AG09319 (cell line): ENCODE results near the gene RASA1.

Source experiments
- DNase-seq: peaks from one replicate; pipeline ENCODE4 v3.0.0-alpha.2; 2010; ENCODE audit warnings: low read depth; ENCODE audit errors: extremely low read depth
- TF ChIP-seq, protein P1 (sequence below): IDR thresholded peaks from 2 replicates; pipeline ENCODE4 v1.5.1; 2011; ENCODE audit warnings: low read depth, mild to moderate bottlenecking, inconsistent platforms, low read length, moderate library complexity

Gene RASA1

DNA sequence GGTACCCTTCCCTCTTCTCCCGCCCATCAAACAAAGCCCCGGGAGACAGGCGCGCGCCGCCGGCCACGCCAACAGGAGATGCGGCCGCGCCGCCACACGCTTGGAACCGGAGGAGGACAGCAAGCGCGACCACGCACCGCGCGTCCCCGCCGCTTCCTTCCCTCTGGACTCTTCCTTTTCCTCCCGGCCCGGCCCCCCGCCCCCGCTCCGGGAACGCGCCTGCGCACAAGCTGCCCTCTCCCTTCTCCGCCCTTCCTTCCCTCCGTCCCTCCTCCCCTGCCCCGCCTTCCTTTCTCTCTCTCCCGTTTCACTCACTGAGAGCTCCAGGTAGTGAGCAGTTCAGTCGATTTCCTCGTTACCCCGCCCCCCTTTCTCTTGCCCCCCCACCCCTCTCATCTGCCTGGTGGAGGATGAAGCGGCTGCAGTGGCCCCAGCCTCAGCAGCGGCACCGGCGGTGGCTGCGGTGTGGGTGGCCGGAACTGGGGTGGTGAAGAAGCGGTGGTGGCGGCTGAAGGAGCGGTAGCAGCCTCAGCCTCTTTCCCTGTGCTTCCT is at the start of gene RASA1:
TSS of gene RASA1 (plus strand) at position 310 of the 552 bp plus-strand sequence. CDS start 569 bp downstream, outside the sequence.
- TF ChIP-seq, protein P1, sequence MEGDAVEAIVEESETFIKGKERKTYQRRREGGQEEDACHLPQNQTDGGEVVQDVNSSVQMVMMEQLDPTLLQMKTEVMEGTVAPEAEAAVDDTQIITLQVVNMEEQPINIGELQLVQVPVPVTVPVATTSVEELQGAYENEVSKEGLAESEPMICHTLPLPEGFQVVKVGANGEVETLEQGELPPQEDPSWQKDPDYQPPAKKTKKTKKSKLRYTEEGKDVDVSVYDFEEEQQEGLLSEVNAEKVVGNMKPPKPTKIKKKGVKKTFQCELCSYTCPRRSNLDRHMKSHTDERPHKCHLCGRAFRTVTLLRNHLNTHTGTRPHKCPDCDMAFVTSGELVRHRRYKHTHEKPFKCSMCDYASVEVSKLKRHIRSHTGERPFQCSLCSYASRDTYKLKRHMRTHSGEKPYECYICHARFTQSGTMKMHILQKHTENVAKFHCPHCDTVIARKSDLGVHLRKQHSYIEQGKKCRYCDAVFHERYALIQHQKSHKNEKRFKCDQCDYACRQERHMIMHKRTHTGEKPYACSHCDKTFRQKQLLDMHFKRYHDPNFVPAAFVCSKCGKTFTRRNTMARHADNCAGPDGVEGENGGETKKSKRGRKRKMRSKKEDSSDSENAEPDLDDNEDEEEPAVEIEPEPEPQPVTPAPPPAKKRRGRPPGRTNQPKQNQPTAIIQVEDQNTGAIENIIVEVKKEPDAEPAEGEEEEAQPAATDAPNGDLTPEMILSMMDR: no peak
- peak; percentile 77 for DNase-seq

DNA sequence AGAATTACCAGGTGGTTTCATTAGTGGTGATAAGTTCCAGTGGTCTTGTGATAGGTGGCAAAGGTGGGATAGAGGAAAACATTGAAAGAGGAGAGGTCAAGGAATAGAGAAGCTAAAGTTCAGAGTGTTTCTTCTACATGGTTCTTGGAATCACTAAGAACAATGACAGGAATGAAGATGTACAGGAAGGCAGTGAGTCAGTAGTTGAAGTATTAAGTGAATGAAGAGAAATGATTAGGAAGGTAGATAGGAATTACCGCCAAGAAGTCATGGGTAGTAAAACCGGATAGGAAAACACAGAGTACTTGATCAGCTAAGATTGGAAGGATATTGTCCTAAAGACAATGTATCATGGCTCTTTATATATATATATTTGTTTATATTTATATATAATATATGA is 37.9 kb upstream of the RASA1 start:
- TF ChIP-seq, protein P1: no peak
- no peak for DNase-seq

DNA sequence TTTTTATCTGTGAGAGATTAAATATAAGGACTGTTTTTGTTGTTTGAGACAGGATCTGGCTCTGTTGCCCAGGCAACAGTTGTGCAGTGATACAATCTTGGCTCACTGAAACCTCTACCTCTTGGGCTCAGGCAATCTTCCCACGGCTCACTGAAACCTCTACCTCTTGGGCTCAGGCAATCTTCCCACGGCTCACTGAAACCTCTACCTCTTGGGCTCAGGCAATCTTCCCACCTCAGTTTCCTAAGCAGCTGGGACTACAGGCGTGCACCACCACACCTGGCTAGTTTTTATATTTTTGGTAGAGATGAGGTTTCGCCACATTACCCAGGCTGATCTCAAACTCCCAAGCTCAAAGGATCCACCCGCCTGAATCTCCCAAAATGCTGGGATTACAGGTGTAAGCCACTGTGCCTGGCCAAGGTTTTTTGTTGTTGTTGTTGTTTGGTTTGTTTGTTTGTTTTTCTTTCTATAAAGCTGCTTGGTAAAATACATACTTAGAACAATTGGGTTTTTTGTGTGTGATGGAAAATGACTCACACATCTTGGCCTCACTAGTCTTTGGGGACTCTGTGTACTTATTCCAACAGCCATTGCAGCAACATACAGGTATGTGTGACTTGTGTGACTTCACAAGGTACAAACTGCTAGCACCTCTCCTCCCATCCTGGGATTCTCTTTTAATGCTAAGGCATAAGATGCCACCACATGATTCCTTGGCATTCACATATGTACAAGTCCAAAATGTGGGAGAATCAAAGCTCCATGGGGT is 36.5 kb upstream of the RASA1 start:
- no peak for DNase-seq
- TF ChIP-seq, protein P1: no peak

DNA sequence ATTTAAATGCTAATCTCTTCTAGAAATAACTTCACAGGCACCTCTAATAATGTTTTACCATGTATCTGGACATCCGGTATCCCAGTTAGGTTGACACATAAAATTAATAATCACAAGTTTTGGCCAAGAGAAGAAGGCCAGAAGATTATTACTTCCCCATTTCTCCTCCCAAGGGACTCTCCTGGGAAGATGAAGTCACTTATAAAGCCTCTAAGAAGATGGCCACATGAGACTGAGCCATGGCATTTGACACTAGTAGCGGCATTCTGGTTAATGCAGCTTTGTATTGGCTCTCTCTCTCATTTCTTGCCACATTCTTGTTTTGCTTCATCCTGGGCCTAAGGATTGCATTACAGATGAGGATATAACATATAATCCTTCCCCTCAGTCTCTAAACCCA is 34.5 kb upstream of the RASA1 start:
- TF ChIP-seq, protein P1: no peak
- DNase-seq: no peak

DNA sequence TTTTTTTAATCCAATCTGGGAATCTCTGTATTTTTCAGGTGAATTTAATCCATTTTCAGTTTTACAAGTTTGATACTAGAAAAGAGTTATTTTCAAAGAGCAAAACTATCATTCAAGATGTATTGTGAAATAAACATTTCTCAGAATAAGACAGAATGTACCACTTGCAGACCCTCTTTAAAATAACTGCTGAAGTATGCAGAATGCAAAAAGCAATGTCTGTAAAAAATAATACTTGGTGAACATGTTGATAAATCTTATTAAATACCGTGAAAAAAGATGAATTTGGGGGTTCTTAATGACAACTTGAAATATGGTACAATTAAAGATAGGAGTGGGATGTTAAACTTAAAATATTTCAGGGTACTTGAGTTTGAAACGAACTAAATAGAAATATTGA is 26.1 kb upstream of the RASA1 start:
- TF ChIP-seq, protein P1: no peak
- DNase-seq: no peak

DNA sequence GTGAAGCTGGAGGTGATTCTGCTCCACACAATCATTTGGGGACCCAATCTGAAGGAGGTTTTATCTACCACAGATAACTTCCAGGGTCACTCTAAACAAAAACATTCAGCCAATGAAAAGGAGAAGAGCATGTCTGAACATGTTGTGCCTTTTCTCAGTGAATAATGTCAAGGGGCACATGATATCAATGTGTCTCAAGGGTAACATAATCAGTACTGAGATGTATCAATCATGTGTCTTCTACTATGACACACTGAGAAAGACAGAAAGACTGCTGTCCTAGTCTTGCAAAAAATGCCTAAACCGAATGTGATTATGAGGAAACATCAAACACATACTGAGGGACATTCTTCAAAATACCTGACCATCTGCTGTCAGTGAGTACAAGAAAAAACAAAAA is 25.4 kb upstream of the RASA1 start:
- no peak for DNase-seq
- TF ChIP-seq, protein P1: no peak

DNA sequence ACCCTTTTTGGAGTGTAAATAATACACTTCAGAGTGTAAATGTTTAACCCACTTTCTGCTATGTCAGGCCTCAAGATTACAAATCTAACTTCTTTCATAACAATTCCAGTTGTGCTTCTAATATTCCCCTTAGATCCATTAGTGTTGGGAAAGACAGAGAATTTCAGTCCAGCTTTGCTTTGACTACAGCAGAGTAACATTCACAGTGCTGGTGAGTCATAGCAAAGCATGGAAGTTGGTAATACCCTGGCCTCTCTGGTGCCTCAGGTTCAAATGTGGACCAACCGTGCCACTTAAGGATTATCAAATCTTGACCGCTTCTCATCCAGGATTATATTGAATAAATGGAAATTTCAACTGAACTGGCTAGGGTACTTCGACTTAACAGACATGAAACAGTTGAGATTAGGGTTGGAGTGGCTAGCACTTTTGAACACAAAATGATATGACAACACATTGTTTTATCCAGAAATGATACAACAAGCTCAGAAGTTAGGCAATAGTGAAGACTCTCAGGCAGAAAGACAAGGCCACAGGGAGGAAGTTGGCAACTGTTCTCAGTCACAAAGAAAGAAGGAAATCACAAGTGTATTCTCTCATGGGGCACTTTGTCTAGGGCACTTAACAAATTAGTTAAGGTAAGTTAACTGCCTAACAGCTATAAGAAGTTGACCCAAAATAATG is 24.4 kb upstream of the RASA1 start:
- peak; percentile 31 for DNase-seq
- TF ChIP-seq, protein P1: no peak
